Smooth muscle cell (in vitro differentiated cells): ENCODE measurements around the gene NID1. TPM values are rescaled to one million over a fixed set of nuclear protein-coding genes. Genes with fewer than 3 reads are reported as not detected.
"Not testable (repeated sequence)": the region's sequence is repeated elsewhere in the genome, so short reads cannot be mapped to it uniquely, and the experiment has no call there.

Experiments used
- DNase-seq: peaks from one replicate; lab custom pipeline; 2025; ENCODE audit not compliant: unreplicated experiment; lab: John Stamatoyannopoulos, UW
- H2AFZ ChIP-seq: fragments of 200-600 bp; sonication (generic); 2 replicates; pipeline ENCODE4 v1.6.0; 2016; ENCODE audit warnings: antibody characterized with exemption, low read depth, mild to moderate bottlenecking
- H3F3A ChIP-seq: fragments of 200-600 bp; sonication (generic); 2 replicates; pipeline ENCODE4 v1.6.0; 2017; ENCODE audit warnings: antibody characterized with exemption, low read depth
- H3K27ac ChIP-seq: fragments of 200-600 bp; sonication (generic); 2 replicates; pipeline ENCODE4 v1.5.1; 2016; ENCODE audit warnings: low read depth, mild to moderate bottlenecking
- H3K27me3 ChIP-seq: fragments of 200-600 bp; sonication (generic); 2 replicates; pipeline ENCODE4 v1.6.1; 2016; ENCODE audit warnings: low read depth, mild to moderate bottlenecking
- H3K36me3 ChIP-seq: fragments of 200-600 bp; sonication (generic); 2 replicates; pipeline ENCODE4 v1.5.1; 2016; ENCODE audit warnings: low read depth
- H3K4me1 ChIP-seq: fragments of 200-600 bp; sonication (generic); 2 replicates; pipeline ENCODE4 v1.5.1; 2016; ENCODE audit warnings: low read depth
- H3K4me2 ChIP-seq: fragments of 200-600 bp; sonication (generic); 2 replicates; pipeline ENCODE4 v1.6.0; 2016; ENCODE audit warnings: mild to moderate bottlenecking
- H3K4me3 ChIP-seq: fragments of 200-600 bp; sonication (generic); 2 replicates; pipeline ENCODE4 v1.5.1; 2016; ENCODE audit warnings: mild to moderate bottlenecking
- H3K79me2 ChIP-seq: fragments of 200-600 bp; sonication (generic); 2 replicates; pipeline ENCODE4 v1.6.0; 2016; ENCODE audit warnings: low read depth, mild to moderate bottlenecking
- H3K9ac ChIP-seq: fragments of 200-600 bp; sonication (generic); 2 replicates; pipeline ENCODE4 v1.6.0; 2016; ENCODE audit warnings: low read depth
- H3K9me3 ChIP-seq: fragments of 200-600 bp; sonication (generic); replicated peaks from 2 replicates; pipeline ENCODE4 v1.5.1; 2016; ENCODE audit warnings: low read depth
- H4K20me1 ChIP-seq: fragments of 200-600 bp; sonication (generic); 2 replicates; pipeline ENCODE4 v1.6.0; 2016; ENCODE audit warnings: low read depth
- WGBS: methylation state at CpG from one replicate; pipeline ENCODE4 v1.1.7; 2016; ENCODE audit warnings: low lambda C conversion rate; 5-methylcytosine and 5-hydroxymethylcytosine counted together
- polyA plus RNA-seq: library from polyadenylated mRNA; unstranded; fragments of >200 nt; fragmentation: Nextera tagmentation; extraction: Ambion mirVana; gene quantifications from 2 replicates; pipeline ENCODE4 v1.2.1, GENCODE V29; 2016
- total RNA-seq: library from RNA; depleted of rRNA; stranded (reverse); fragments of >200 nt; gene quantifications from 2 replicates; pipeline ENCODE4 v1.2.3, GENCODE V29; 2014
- TF ChIP-seq, protein P1 (sequence below): fragments of 200-600 bp; sonication (generic); IDR thresholded peaks from 2 replicates; pipeline ENCODE4 v1.5.1; 2017; ENCODE audit warnings: borderline replicate concordance, mild to moderate bottlenecking, antibody characterized with exemption; ENCODE audit not compliant: insufficient read depth, poor library complexity, severe bottlenecking

The NID1 gene
- total and polyA plus RNA-seq, 2 experiments from 2014 or later: 52.9 to 74.1 TPM

DNA sequence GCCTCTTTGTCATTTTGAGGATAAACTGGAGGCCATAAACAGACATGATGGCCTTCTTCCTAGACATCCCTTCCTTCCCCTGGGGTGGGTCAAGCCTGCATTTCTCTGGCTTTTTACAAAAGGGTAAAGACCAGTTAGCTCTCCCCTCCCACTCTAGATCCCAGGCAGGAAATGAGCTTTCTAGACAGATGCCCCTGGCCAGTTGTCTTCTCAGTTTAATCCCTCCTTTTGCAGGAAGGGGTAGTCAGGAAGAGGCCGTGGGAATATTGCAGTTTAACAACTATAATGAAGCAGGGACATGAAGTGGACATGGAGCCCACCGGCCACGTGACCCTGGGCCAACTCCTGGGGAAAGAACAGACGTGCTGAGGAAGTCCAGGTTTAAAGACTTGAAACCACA, 85.7 kb downstream of the NID1 start:
- Histone ChIP-seq H3K4me3 (no peak overlapping the region), H3K9me3 (peaks cover 8% of the 10 kb centered on the region), H4K20me1 (no peaks in the 10 kb centered on the region), H3K27ac (no peak overlapping the region), H3K27me3 (no peaks in the 10 kb centered on the region), H3K36me3 (peaks cover 27% of the 10 kb centered on the region), H2AFZ (no peak overlapping the region), H3K79me2 (no peaks in the 10 kb centered on the region), H3K4me2 (no peak overlapping the region), H3K9ac (no peak overlapping the region), H3K4me1 (no peaks in the 10 kb centered on the region), H3F3A (no peaks in the 10 kb centered on the region)
- WGBS: 87% methylated on average over 4 of the region's 4 CpGs
- TF ChIP-seq, protein P1, sequence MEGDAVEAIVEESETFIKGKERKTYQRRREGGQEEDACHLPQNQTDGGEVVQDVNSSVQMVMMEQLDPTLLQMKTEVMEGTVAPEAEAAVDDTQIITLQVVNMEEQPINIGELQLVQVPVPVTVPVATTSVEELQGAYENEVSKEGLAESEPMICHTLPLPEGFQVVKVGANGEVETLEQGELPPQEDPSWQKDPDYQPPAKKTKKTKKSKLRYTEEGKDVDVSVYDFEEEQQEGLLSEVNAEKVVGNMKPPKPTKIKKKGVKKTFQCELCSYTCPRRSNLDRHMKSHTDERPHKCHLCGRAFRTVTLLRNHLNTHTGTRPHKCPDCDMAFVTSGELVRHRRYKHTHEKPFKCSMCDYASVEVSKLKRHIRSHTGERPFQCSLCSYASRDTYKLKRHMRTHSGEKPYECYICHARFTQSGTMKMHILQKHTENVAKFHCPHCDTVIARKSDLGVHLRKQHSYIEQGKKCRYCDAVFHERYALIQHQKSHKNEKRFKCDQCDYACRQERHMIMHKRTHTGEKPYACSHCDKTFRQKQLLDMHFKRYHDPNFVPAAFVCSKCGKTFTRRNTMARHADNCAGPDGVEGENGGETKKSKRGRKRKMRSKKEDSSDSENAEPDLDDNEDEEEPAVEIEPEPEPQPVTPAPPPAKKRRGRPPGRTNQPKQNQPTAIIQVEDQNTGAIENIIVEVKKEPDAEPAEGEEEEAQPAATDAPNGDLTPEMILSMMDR: no peak
- no peak for DNase-seq

DNA sequence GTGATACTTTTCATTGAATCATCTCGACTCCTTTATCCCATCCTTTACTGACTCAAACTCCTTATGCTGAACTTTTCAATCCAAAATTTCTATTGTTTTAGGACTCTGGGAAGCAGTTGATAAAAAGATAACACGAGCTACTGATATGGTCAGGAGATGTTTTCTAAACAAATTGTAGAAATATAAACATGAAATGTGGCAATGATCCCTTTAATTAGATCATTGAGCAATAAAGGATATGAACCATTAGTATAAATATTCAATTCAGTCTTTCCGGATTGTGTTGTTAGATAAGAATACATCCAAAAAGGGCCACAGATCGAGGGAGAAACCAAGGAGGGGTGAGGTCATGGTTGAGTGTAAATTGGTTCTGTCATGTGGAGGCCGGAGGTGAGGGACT, 88.4 kb downstream of the NID1 start:
- TF ChIP-seq, protein P1: no peak
- H3K4me3 ChIP-seq: no peak overlapping the region
- 91% methylated on average over 5 of the region's 5 CpGs for WGBS
- H3K4me2 ChIP-seq: no peak overlapping the region
- no peaks in the 10 kb centered on the region for H4K20me1 ChIP-seq
- no peaks in the 10 kb centered on the region for H3K79me2 ChIP-seq
- no peaks in the 10 kb centered on the region for H3K27me3 ChIP-seq
- H3F3A ChIP-seq: peaks cover 16% of the 10 kb centered on the region
- DNase-seq: no peak
- peaks cover 8% of the 10 kb centered on the region for H3K9me3 ChIP-seq
- no peak overlapping the region for H3K27ac ChIP-seq
- no peak overlapping the region for H2AFZ ChIP-seq
- H3K4me1 ChIP-seq: no peaks in the 10 kb centered on the region
- H3K9ac ChIP-seq: no peak overlapping the region
- H3K36me3 ChIP-seq: peaks cover 27% of the 10 kb centered on the region

DNA sequence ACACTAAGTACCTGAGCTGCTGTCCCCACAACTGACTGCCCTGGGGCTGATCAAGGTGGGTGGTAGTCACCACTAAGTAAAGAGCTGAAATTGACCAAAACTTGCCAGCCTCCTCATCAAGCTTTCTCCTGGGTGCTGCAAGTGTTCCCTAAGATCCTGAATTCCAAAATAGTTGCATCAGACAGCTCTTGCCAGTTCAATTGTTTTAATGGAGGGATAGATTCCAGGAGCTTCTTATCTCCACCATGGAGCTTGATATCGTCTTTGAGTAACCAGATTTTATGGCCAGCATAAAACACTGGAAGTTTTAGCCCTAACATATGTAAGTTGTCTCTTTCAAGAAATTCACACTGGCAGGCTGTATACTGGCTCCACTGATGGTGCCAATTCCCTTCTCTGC, 90.3 kb downstream of the NID1 start:
- no peak overlapping the region for H3K4me3 ChIP-seq
- H2AFZ ChIP-seq: no peak overlapping the region
- H3K4me1 ChIP-seq: no peaks in the 10 kb centered on the region
- H3K27me3 ChIP-seq: no peaks in the 10 kb centered on the region
- TF ChIP-seq, protein P1: no peak
- peaks cover 27% of the 10 kb centered on the region for H3K36me3 ChIP-seq
- H3K9me3 ChIP-seq: peaks cover 8% of the 10 kb centered on the region
- peaks cover 16% of the 10 kb centered on the region for H3F3A ChIP-seq
- no peak overlapping the region for H3K4me2 ChIP-seq
- no peak for DNase-seq
- no peaks in the 10 kb centered on the region for H3K79me2 ChIP-seq
- H3K27ac ChIP-seq: no peak overlapping the region
- no peaks in the 10 kb centered on the region for H4K20me1 ChIP-seq
- no peak overlapping the region for H3K9ac ChIP-seq
- WGBS: 40% methylated on average over 1 of the region's 1 CpG

DNA sequence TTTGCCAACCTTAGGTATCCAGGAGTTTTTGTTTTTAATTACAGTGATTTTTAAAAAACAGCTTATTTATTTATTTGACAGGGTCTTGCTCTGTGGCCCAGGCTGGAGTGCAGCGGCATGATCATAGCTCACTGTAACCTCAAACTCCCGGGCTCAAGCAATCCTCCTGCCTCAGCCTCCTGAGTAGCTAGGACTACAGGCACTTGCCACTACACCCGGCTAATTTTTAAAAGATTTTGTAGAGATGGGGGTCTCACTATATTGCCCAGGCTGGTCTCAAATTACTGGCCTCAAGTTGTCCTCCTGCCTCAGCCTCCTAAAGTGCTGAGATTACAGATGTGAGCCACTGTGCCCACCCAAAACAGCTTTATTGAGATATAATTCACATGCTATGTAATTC, 92.2 kb downstream of the NID1 start:
- Histone ChIP-seq H3F3A (peaks cover 16% of the 10 kb centered on the region), H3K4me2 (peak overlapping the region; percentile 96), H3K36me3 (peaks cover 13% of the 10 kb centered on the region), H3K27ac (peak overlapping the region; percentile 97), H3K4me3 (peak overlapping the region; percentile 69), H3K9ac (peak overlapping the region; percentile 90)
- WGBS: 68% methylated on average over 3 of the region's 3 CpGs
- DNase-seq, H3K4me1 ChIP-seq, H2AFZ ChIP-seq, H3K79me2 ChIP-seq, H4K20me1 ChIP-seq, H3K27me3 ChIP-seq, H3K9me3 ChIP-seq: not testable (repeated sequence)
